NB4 (cell line): Measurements from ENCODE around the gene SAV1.
"Not testable (repeated sequence)": the region's sequence is repeated elsewhere in the genome, so short reads cannot be mapped to it uniquely, and the experiment has no call there.

Experiments used
- DNase-seq: peaks from one replicate; pipeline ENCODE4 v3.0.0; 2010; ENCODE audit warnings: low read depth
- H3K4me3 ChIP-seq: one replicate; pipeline ENCODE4 v1.5.1; 2011; ENCODE audit warnings: mild to moderate bottlenecking, low read depth, low read length, moderate library complexity
- MYC ChIP-seq: IDR thresholded peaks from 2 replicates; pipeline ENCODE4 v1.6.1; 2011; ENCODE audit warnings: low read depth, low read length
- POLR2A ChIP-seq: IDR thresholded peaks from 2 replicates; pipeline ENCODE4 v1.6.1; 2011; ENCODE audit warnings: mild to moderate bottlenecking; ENCODE audit not compliant: insufficient read length; ENCODE audit errors: extremely low read depth
- TF ChIP-seq, protein P1 (sequence below): IDR thresholded peaks from 2 replicates; pipeline ENCODE4 v1.6.1; 2011; ENCODE audit warnings: low read depth, low read length
- TF ChIP-seq, protein P2 (sequence below): IDR thresholded peaks from one replicate; pipeline ENCODE4 v1.5.1; 2012; ENCODE audit warnings: low read depth, low read length

The SAV1 gene

GRCh38 chr14:50668826-50669143 lies 679 bp upstream of the SAV1 start:
- DNase-seq: no peak
- TF ChIP-seq, protein P1, sequence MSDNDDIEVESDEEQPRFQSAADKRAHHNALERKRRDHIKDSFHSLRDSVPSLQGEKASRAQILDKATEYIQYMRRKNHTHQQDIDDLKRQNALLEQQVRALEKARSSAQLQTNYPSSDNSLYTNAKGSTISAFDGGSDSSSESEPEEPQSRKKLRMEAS: no peak
- no peak for TF ChIP-seq MYC
- no peak for TF ChIP-seq POLR2A
- peak overlapping the region; percentile 77 for H3K4me3 ChIP-seq

DNA sequence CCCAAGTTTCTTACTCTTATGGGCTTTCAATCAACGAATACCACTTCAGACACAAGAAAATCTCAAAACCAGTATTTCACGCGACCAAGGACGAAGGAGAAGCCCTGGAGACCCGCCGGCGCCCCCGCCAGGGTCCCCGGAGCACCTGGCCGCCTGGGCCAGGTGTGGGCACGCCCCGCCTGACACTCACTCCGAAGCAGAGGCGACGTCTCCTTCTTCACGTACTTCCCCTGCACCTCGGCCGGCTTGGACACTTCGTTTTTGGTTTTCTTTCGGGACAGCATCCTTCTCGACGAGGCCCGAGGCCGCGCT lies 466 bp downstream of the SAV1 start:
- peak overlapping the region; percentile 77 for H3K4me3 ChIP-seq
- no peak for DNase-seq
- TF ChIP-seq, protein P2, sequence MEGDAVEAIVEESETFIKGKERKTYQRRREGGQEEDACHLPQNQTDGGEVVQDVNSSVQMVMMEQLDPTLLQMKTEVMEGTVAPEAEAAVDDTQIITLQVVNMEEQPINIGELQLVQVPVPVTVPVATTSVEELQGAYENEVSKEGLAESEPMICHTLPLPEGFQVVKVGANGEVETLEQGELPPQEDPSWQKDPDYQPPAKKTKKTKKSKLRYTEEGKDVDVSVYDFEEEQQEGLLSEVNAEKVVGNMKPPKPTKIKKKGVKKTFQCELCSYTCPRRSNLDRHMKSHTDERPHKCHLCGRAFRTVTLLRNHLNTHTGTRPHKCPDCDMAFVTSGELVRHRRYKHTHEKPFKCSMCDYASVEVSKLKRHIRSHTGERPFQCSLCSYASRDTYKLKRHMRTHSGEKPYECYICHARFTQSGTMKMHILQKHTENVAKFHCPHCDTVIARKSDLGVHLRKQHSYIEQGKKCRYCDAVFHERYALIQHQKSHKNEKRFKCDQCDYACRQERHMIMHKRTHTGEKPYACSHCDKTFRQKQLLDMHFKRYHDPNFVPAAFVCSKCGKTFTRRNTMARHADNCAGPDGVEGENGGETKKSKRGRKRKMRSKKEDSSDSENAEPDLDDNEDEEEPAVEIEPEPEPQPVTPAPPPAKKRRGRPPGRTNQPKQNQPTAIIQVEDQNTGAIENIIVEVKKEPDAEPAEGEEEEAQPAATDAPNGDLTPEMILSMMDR: no peak
- TF ChIP-seq POLR2A: no peak
- no peak for TF ChIP-seq MYC
- TF ChIP-seq, protein P1: no peak

DNA sequence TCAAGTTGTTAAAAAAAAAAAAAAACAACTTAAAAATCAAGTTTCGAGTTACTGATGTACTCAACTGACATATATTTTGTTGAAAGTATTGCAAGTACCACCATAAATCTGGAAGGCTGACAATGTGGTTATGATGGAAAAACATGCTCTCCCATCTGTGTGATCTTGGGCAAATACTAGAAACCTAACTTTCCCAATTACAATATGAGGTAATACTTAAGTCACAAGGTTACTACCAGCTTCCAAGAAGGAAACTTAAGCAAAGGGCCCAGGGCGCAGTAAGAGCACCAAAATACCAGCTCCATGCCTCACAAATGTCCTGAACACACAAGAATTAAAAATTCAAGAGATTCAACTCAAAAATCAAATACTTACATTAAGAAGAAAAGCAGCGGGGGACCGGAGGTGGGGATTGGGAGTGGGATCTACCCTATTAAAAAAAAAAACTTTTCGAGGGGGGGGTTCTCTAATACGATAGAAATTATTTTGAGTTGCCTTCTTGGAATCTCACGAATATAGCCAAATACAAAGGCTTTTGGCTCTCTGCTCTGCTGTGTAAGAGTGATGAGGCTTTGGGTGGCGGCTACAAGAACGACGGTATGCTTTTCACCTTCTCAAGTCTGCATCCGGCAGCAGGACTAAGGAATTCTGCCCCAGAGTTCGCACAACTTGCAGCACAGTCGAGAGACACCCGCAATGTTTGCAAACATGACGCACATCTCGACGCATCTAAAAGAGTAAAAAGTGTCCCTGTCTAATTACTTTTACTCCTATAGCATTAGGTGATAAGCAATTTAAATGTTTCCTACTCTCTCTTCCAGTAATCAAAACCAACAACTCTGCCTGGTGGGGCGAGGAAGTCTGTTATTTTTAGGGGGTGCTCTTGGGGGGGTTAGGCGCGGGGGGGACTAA lies 1.1 kb downstream of the SAV1 start:
- peak; percentile 55 for DNase-seq
- TF ChIP-seq, protein P1: no peak
- TF ChIP-seq MYC: no peak
- TF ChIP-seq, protein P2: no peak
- no peak for TF ChIP-seq POLR2A
- H3K4me3 ChIP-seq: peak overlapping the region; percentile 77

DNA sequence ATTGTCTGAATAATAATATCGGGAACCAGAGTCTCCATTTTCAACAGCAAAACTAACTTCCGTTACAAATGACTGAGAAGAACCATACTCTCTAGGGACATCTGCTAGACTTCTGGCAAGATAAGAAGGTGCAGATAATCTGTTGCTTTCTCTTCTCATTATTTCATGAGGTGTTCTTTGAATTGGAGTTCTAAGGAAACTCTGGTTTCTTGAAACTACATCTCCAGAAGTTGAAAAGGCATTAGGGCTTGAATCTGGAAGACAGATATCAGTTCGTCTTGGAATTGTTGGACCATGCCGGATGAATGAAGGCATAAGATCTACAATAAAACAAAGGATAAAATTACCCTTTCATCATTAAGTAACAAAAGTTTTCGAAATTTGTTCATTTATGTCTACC lies 2.8 kb downstream of the SAV1 start:
- DNase-seq, H3K4me3 ChIP-seq: not testable (repeated sequence)

GRCh38 chr14:50664579-50664978 lies 3.5 kb downstream of the SAV1 start:
- not testable (repeated sequence) for H3K4me3 ChIP-seq, DNase-seq

- no peak overlapping the region for H3K4me3 ChIP-seq
- no peak for DNase-seq
- TF ChIP-seq MYC: no peak
- TF ChIP-seq, protein P2: no peak
- TF ChIP-seq, protein P1: no peak
- no peak for TF ChIP-seq POLR2A
Measured at GRCh38 chr14:50659327-50659974, 8.7 kb downstream of the SAV1 start.

- TF ChIP-seq, protein P1: no peak
- TF ChIP-seq MYC: no peak
- TF ChIP-seq, protein P2: no peak
- no peak for TF ChIP-seq POLR2A
- no peak for DNase-seq
- H3K4me3 ChIP-seq: no peak overlapping the region
Measured at GRCh38 chr14:50658203-50658602, 9.9 kb downstream of the SAV1 start.
